CMK (cell line): Measurements from ENCODE around the gene AQP2.
"Not testable (repeated sequence)": the region's sequence is repeated elsewhere in the genome, so short reads cannot be mapped to it uniquely, and the experiment has no call there.

Experiments used
- DNase-seq: peaks from one replicate; pipeline ENCODE4 v3.0.0-alpha.2; 2010; ENCODE audit warnings: low read depth

AQP2 gene

GRCh38 chr12:49969651-49970429, 19.3 kb downstream of the AQP2 start:
- no peak for DNase-seq

- no peak for DNase-seq
These were observed 20.1 kb downstream of the AQP2 start for GRCh38 chr12:49970658-49971057.

GRCh38 chr12:49971141-49971540, 20.6 kb downstream of the AQP2 start:
- no peak for DNase-seq

- no peak for DNase-seq
These were observed 21.6 kb downstream of the AQP2 start for GRCh38 chr12:49972129-49972528.

- DNase-seq, result no peak
These were observed 22.3 kb downstream of the AQP2 start, which contains the start of gene AQP6 for GRCh38 chr12:49972641-49973360. Gene AQP6 (plus strand): TSS chr12:49972947. CDS start chr12:49973174, 227 bp downstream.

- DNase-seq, result no peak
These were observed 22.9 kb downstream of the AQP2 start for GRCh38 chr12:49973361-49973830.

GRCh38 chr12:49974231-49974675, 23.7 kb downstream of the AQP2 start:
- peak; percentile 32 for DNase-seq

GRCh38 chr12:49974677-49975317, 24.3 kb downstream of the AQP2 start:
- DNase-seq, result no peak

- no peak for DNase-seq
These were observed 24.8 kb downstream of the AQP2 start for GRCh38 chr12:49975318-49975761.

GRCh38 chr12:49976557-49976956, 26.0 kb downstream of the AQP2 start:
- DNase-seq, result no peak

GRCh38 chr12:49978125-49978524, 27.6 kb downstream of the AQP2 start:
- no peak for DNase-seq

- DNase-seq, result no peak
These were observed 28.6 kb downstream of the AQP2 start for GRCh38 chr12:49979016-49979586.

- no peak for DNase-seq
These were observed 29.3 kb downstream of the AQP2 start for GRCh38 chr12:49979791-49980190.

GRCh38 chr12:49980501-49981349, 30.2 kb downstream of the AQP2 start:
- peak; percentile 67 for DNase-seq

GRCh38 chr12:49982246-49983087, 31.9 kb downstream of the AQP2 start:
- peak; percentile 68 for DNase-seq

GRCh38 chr12:49983892-49984291, 33.4 kb downstream of the AQP2 start:
- no peak for DNase-seq

- no peak for DNase-seq
These were observed 34.2 kb downstream of the AQP2 start for GRCh38 chr12:49984476-49985359.

GRCh38 chr12:49985981-49986380, 35.4 kb downstream of the AQP2 start:
- DNase-seq, result no peak

GRCh38 chr12:49986476-49986875, 35.9 kb downstream of the AQP2 start:
- not testable (repeated sequence) for DNase-seq
